CMK (cell line): ENCODE results near the gene SMS.
"Not testable (repeated sequence)": the region's sequence is repeated elsewhere in the genome, so short reads cannot be mapped to it uniquely, and the experiment has no call there.

Experiments
- DNase-seq: peaks from one replicate; pipeline ENCODE4 v3.0.0-alpha.2; 2010; ENCODE audit warnings: low read depth

The SMS gene

GRCh38 chrX:21940356-21940829, at the start of gene SMS:
SMS (plus strand) TSS chrX:21940709; CDS start chrX:21940825, 116 bp downstream.
- DNase-seq, result no peak

- no peak for DNase-seq
These were observed 35.2 kb upstream of the SMS start for GRCh38 chrX:21905313-21905712.

- no peak for DNase-seq
These were observed 34.6 kb upstream of the SMS start for GRCh38 chrX:21905953-21906352.

- no peak for DNase-seq
These were observed 33.2 kb upstream of the SMS start for GRCh38 chrX:21907260-21907659.

GRCh38 chrX:21911481-21911880, 29.0 kb upstream of the SMS start:
- DNase-seq, result no peak

GRCh38 chrX:21912220-21912619, 28.3 kb upstream of the SMS start:
- DNase-seq, result no peak

- no peak for DNase-seq
These were observed 27.5 kb upstream of the SMS start for GRCh38 chrX:21912989-21913388.

GRCh38 chrX:21926116-21926515, 14.4 kb upstream of the SMS start:
- DNase-seq, result no peak

- DNase-seq, result no peak
These were observed 13.8 kb upstream of the SMS start for GRCh38 chrX:21926527-21927278.

- no peak for DNase-seq
These were observed 11.3 kb upstream of the SMS start for GRCh38 chrX:21929209-21929608.

- no peak for DNase-seq
These were observed 9.5 kb upstream of the SMS start for GRCh38 chrX:21930986-21931385.

- DNase-seq, result no peak
These were observed 8.1 kb upstream of the SMS start for GRCh38 chrX:21932292-21933002.

- DNase-seq, result no peak
These were observed 7.4 kb upstream of the SMS start for GRCh38 chrX:21933077-21933476.

GRCh38 chrX:21934414-21934813, 6.1 kb upstream of the SMS start:
- no peak for DNase-seq

GRCh38 chrX:21939906-21940305, 603 bp upstream of the SMS start:
- no peak for DNase-seq

- DNase-seq, result no peak
These were observed 3.1 kb downstream of the SMS start for GRCh38 chrX:21943460-21944135.

- no peak for DNase-seq
These were observed 3.7 kb downstream of the SMS start for GRCh38 chrX:21944136-21944615.

GRCh38 chrX:21946925-21947641, 6.6 kb downstream of the SMS start:
- no peak for DNase-seq

- no peak for DNase-seq
These were observed 7.2 kb downstream of the SMS start for GRCh38 chrX:21947671-21948070.

- DNase-seq, result no peak
These were observed 8.5 kb downstream of the SMS start for GRCh38 chrX:21948897-21949578.

- no peak for DNase-seq
These were observed 9.2 kb downstream of the SMS start for GRCh38 chrX:21949689-21950088.

GRCh38 chrX:21950557-21950956, 10.0 kb downstream of the SMS start:
- not testable (repeated sequence) for DNase-seq
